ENCODE results near the gene MREG. TPM values are rescaled to one million over a fixed set of nuclear protein-coding genes. Genes with fewer than 3 reads are reported as not detected.
A peak's percentile ranks its signal among the peaks of the same experiment; 100 is the strongest.
"Not testable (repeated sequence)": the region's sequence is repeated elsewhere in the genome, so short reads cannot be mapped to it uniquely, and the experiment has no call there.

MREG gene
- total RNA-seq, 1 experiment from 2014 or later, result 14.8 TPM

- no peak for DNase-seq (ENCODE audit: low read depth)
Measured at GRCh38 chr2:215958257-215958656, 55.1 kb downstream of the MREG start.

- DNase-seq (ENCODE audit: low read depth), result not testable (repeated sequence)
Measured at GRCh38 chr2:215957354-215958122, 55.8 kb downstream of the MREG start.

- no peak for DNase-seq (ENCODE audit: low read depth)
Measured at GRCh38 chr2:215952860-215953637, 60.3 kb downstream of the MREG start.

- no peak for DNase-seq (ENCODE audit: low read depth)
Measured at GRCh38 chr2:215951558-215951957, 61.8 kb downstream of the MREG start.

- DNase-seq (ENCODE audit: low read depth), result peak; percentile 15
Measured at GRCh38 chr2:215949991-215950404, 63.4 kb downstream of the MREG start.

GRCh38 chr2:215948051-215948450, 65.3 kb downstream of the MREG start:
- no peak for DNase-seq (ENCODE audit: low read depth)

GRCh38 chr2:215946586-215946985, 66.8 kb downstream of the MREG start:
- no peak for DNase-seq (ENCODE audit: low read depth)

GRCh38 chr2:215942194-215942593, 71.2 kb downstream of the MREG start:
- no peak for DNase-seq (ENCODE audit: low read depth)

GRCh38 chr2:215941726-215942125, 71.6 kb downstream of the MREG start:
- DNase-seq (ENCODE audit: low read depth), result no peak

- DNase-seq (ENCODE audit: low read depth), result no peak
Measured at GRCh38 chr2:215940645-215941184, 72.6 kb downstream of the MREG start.

- DNase-seq (ENCODE audit: low read depth), result no peak
Measured at GRCh38 chr2:215937190-215937589, 76.2 kb downstream of the MREG start.

- no peak for DNase-seq (ENCODE audit: low read depth)
Measured at GRCh38 chr2:215933151-215933550, 80.2 kb downstream of the MREG start.

GRCh38 chr2:215931256-215931903, 82.0 kb downstream of the MREG start:
- DNase-seq (ENCODE audit: low read depth), result peak; percentile 71

- no peak for DNase-seq (ENCODE audit: low read depth)
Measured at GRCh38 chr2:215930505-215931253, 82.7 kb downstream of the MREG start.

GRCh38 chr2:215929602-215930335, 83.6 kb downstream of the MREG start:
- peak; percentile 33 for DNase-seq (ENCODE audit: low read depth)

GRCh38 chr2:215928086-215928485, 85.3 kb downstream of the MREG start:
- DNase-seq (ENCODE audit: low read depth), result no peak

GRCh38 chr2:215926992-215927391, 86.4 kb downstream of the MREG start:
- DNase-seq (ENCODE audit: low read depth), result not testable (repeated sequence)

GRCh38 chr2:215921895-215922294, 91.5 kb downstream of the MREG start:
- peak; percentile 79 for DNase-seq (ENCODE audit: low read depth)

GRCh38 chr2:215920244-215921100, 92.9 kb downstream of the MREG start:
- DNase-seq (ENCODE audit: low read depth), result peak; percentile 83
